B cell (primary cell): ENCODE results near the gene NDUFA8. TPM values are rescaled to one million over a fixed set of nuclear protein-coding genes. Genes with fewer than 3 reads are reported as not detected.
"Not testable (repeated sequence)": the region's sequence is repeated elsewhere in the genome, so short reads cannot be mapped to it uniquely, and the experiment has no call there.

Experiments used
- ATAC-seq: fragments of 200-7000 bp; cut with Tn5 transposase; one replicate; pipeline ENCODE4 v1.10.0; 2021; ENCODE audit warnings: low read depth, mild to moderate bottlenecking, moderate number of reproducible peaks, moderate library complexity
- CTCF ChIA-PET: fragments of 350-600 bp; sonication (Branson Sonifier 250); formaldehyde crosslinking; loops from one replicate; lab custom pipeline; 2021; ENCODE audit warnings: antibody characterized with exemption, inconsistent platforms; lab: Charles Lee
- POLR2A ChIA-PET: fragments of 350-600 bp; sonication (Branson Sonifier 250); formaldehyde crosslinking; loops from one replicate; lab custom pipeline; 2021; ENCODE audit warnings: antibody characterized with exemption; lab: Charles Lee
- DNase-seq: peaks from one replicate; pipeline ENCODE4 v3.0.0; 2013
- H2AFZ ChIP-seq: 2 replicates; pipeline ENCODE4 v1.6.1; 2012; ENCODE audit warnings: mild to moderate bottlenecking, low read depth, low read length; ENCODE audit not compliant: insufficient read depth, poor library complexity, severe bottlenecking
- H3K27ac ChIP-seq, 2 donors: 1 replicate in 1 of 2; 2 replicates in 1 of 2; pipeline ENCODE4 v1.5.1; 2012 to 2013; ENCODE audit warnings: low read length in 2 of 2, mild to moderate bottlenecking in 2 of 2, moderate library complexity in 1 of 2
- H3K27me3 ChIP-seq, 4 experiments: fragments of 200-600 bp in 1 of 4; sonication (generic) in 1 of 4; replicated peaks in 1 of 4; 1 replicate in 2 of 4; 2 replicates in 2 of 4; pipeline versions ENCODE4 v1.6.1 to v1.7.0; 2013 to 2016; ENCODE audit warnings: low read length in 3 of 4, mild to moderate bottlenecking in 2 of 4, mixed read lengths in 1 of 4, moderate library complexity in 1 of 4; ENCODE audit not compliant: insufficient read depth in 4 of 4, control insufficient read depth in 3 of 4; ENCODE audit errors: control extremely low read depth in 1 of 4
- H3K36me3 ChIP-seq, 2 experiments: replicated peaks in 1 of 2; 1 replicate in 1 of 2; 2 replicates in 1 of 2; pipeline versions ENCODE4 v1.6.1 to v1.7.1; 2013; ENCODE audit warnings: low read length in 1 of 2; ENCODE audit not compliant: insufficient read depth in 2 of 2, control insufficient read depth in 1 of 2; ENCODE audit errors: control extremely low read depth in 1 of 2, extremely low read depth in 1 of 2
- H3K4me1 ChIP-seq, 2 donors: fragments of 200-600 bp in 1 of 2; sonication (generic) in 1 of 2; 1 replicate in 1 of 2; 2 replicates in 1 of 2; pipeline versions ENCODE4 v1.5.1 to v1.6.1; 2013 to 2017; ENCODE audit warnings: low read length in 2 of 2; ENCODE audit not compliant: control insufficient read depth in 2 of 2, insufficient read depth in 2 of 2
- H3K4me2 ChIP-seq: replicated peaks from 2 replicates; pipeline ENCODE3; 2012; ENCODE audit warnings: mild to moderate bottlenecking, low read depth, low read length; ENCODE audit not compliant: poor library complexity, severe bottlenecking
- H3K4me3 ChIP-seq, 5 experiments: fragments of 200-600 bp in 1 of 5; sonication (generic) in 1 of 5; 1 replicate in 3 of 5; 2 replicates in 2 of 5; pipeline versions ENCODE4 v1.5.1 to v1.7.0; 2011 to 2016; ENCODE audit warnings: low read length in 4 of 5, mild to moderate bottlenecking in 4 of 5, low read depth in 2 of 5, control low read depth in 1 of 5, moderate library complexity in 1 of 5; ENCODE audit not compliant: insufficient read depth in 1 of 5; ENCODE audit errors: control extremely low read depth in 1 of 5, extremely low read depth in 1 of 5
- H3K79me2 ChIP-seq: fragments of 200-600 bp; sonication (generic); one replicate; pipeline ENCODE4 v1.6.0; 2016; ENCODE audit warnings: low read length; ENCODE audit not compliant: control insufficient read depth, insufficient read depth
- H3K9ac ChIP-seq: fragments of 200-600 bp; sonication (generic); 2 replicates; pipeline ENCODE4 v1.6.1; 2017; ENCODE audit warnings: mild to moderate bottlenecking, low read length, moderate library complexity
- H3K9me3 ChIP-seq, 3 donors: one replicate each; pipeline versions ENCODE4 v1.6.1 to v1.7.1; 2013; ENCODE audit warnings: low read length in 2 of 3; ENCODE audit not compliant: control insufficient read depth in 2 of 3, insufficient read depth in 1 of 3; ENCODE audit errors: control extremely low read depth in 1 of 3
- H4K20me1 ChIP-seq: 2 replicates; pipeline ENCODE4 v1.6.0; 2012; ENCODE audit warnings: mild to moderate bottlenecking, low read length; ENCODE audit not compliant: insufficient read depth, control insufficient read depth, poor library complexity, severe bottlenecking
- H3K27ac Mint-ChIP-seq: one replicate; pipeline ENCODE4 v1.8.0; 2021; ENCODE audit warnings: mixed read lengths
- H3K27me3 Mint-ChIP-seq: one replicate; pipeline ENCODE4 v1.8.0; 2021; ENCODE audit warnings: mixed read lengths
- H3K4me1 Mint-ChIP-seq: one replicate; pipeline ENCODE4 v1.8.0; 2021; ENCODE audit warnings: mixed read lengths
- H3K4me3 Mint-ChIP-seq: one replicate; pipeline ENCODE4 v1.8.0; 2021; ENCODE audit warnings: mixed read lengths
- H3K9me3 Mint-ChIP-seq: one replicate; pipeline ENCODE4 v1.8.0; 2022; ENCODE audit warnings: mixed read lengths; ENCODE audit not compliant: insufficient read depth
- CTCF ChIP-seq: fragments of 200-600 bp; IDR thresholded peaks from one replicate; pipeline ENCODE4 v1.8.0; 2022; ENCODE audit warnings: antibody characterized with exemption, mild to moderate bottlenecking
- EZH2 ChIP-seq: IDR thresholded peaks from 2 replicates; pipeline ENCODE4 v1.6.1; 2012; ENCODE audit warnings: borderline replicate concordance, low read depth, mild to moderate bottlenecking, moderate library complexity, low read length; ENCODE audit not compliant: insufficient read depth, poor library complexity, severe bottlenecking
- WGBS: methylation state at CpG from one replicate; pipeline ENCODE4 v1.1.5; 2013; ENCODE audit warnings: missing lambda C conversion rate; ENCODE audit not compliant: insufficient coverage; 5-methylcytosine and 5-hydroxymethylcytosine counted together
- intact Hi-C: fragments of 100-400 bp; cut with micrococcal nuclease; formaldehyde crosslinking; loops from one replicate; pipeline ENCODE4 v1.10.0; 2022
- polyA plus RNA-seq: library from polyadenylated mRNA; depleted of rRNA; stranded (reverse); fragments of >200 nt; gene quantifications from 2 replicates; pipeline ENCODE4 v1.2.3, GENCODE V29; 2012
- total RNA-seq, 2 donors: library from RNA; stranded (reverse); fragments of 120-200 nt in 1 of 2; gene quantifications; 1 replicate in 1 of 2; 2 replicates in 1 of 2; pipeline versions ENCODE4 v1.2.3 to v1.2.4, GENCODE V29; 2013 to 2022

Gene NDUFA8
- total and polyA plus RNA-seq, 2 donors (not counting 1 experiment from before 2014, with no cell fraction given), result 10.6 to 15.7 TPM

DNA sequence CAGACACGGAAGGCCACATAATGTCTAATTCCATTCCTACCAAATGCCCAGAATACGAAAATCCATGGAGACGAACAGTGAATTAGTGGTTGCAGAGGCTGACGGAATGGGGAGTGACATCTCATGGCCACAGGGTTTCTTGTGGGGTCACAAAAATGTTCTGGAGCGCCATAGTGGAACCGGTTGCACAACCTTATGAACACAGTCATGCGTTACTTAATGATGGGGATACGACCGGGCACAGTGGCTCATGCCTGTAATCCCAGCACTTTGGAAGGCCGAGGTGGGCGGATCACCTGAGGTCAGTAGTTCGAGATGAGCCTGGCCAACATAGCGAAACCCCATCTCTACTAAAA is 40.4 kb downstream of the NDUFA8 start:
- Histone ChIP-seq H3K9me3 (peaks cover 0 to 18% (median 0%) of the 10 kb centered on the region in 3 donors), H3K4me2 (no peak overlapping the region), H4K20me1 (no peaks in the 10 kb centered on the region), H3K27me3 (peaks cover 0 to 6% (median 0%) of the 10 kb centered on the region in 4 experiments), H2AFZ (no peak overlapping the region), H3K4me1 (peaks cover 0 to 7% of the 10 kb centered on the region in 2 donors), H3K36me3 (no peaks in the 10 kb centered on the region), H3K4me3 (no peak overlapping the region), H3K27ac (no peak overlapping the region), H3K79me2 (no peaks in the 10 kb centered on the region), H3K9ac (no peak overlapping the region)
- intact Hi-C loops, result no loop called here
- Mint-ChIP-seq H3K4me3 (no peak overlapping the region), H3K27me3 (peaks cover 18% of the 10 kb centered on the region), H3K9me3 (no peaks in the 10 kb centered on the region), H3K4me1 (peaks cover 1% of the 10 kb centered on the region), H3K27ac (no peak overlapping the region)
- CTCF ChIA-PET, result interaction anchor here (7.9 to 15.1 kb wide), 2 partner anchors 22 to 228 kb away, joined by 115 to 323 read pairs; no protein-coding TSS in a partner anchor
- WGBS, result 97% methylated on average over 8 of the region's 13 CpGs
- POLR2A ChIA-PET, result no interaction called here
- TF ChIP-seq CTCF (no peak), EZH2 (no peak)
- ATAC-seq (no peak), DNase-seq (no peak)

DNA sequence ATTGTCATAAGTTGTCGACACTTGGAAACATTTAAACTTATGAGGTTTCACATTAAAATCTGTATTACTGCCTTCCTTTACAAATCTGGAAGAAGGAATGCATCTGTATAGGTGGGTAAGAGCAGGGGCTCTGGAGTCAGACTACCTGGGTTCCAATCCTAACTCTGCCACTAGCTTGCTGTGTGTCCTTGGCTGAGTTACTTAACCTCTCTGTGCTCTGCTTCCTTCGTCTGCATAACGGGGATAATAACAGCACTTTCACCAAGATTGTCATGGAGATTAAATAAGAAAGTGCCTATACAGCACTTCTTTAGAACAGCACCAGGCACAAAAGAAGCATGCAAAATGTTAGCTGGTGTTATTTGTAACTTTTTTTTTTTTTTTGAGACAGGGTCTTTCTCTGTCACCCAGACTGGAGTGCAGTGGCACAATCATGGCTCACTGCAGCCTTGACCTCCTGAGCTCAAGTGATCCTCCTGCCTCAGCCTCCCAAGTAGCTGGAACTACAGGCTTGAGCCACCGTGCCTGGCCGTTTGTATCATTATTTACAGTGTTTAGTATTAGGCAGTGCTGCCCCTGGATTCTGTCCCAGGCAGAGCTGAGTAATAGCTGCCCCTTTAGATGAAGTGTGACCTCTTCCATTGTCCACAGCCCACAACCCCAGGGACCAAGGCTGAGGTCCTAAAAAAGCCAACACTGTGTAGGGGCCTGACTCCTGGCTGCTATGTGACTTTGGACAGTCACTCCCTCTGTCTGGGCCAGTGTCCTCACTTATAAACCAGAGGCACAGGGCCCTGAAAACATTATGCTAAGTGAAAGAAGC is 41.0 kb downstream of the NDUFA8 start:
- POLR2A ChIA-PET, result no interaction called here
- H3K4me1 ChIP-seq, result peaks cover 0 to 7% of the 10 kb centered on the region in 2 donors
- no peak overlapping the region for H3K27ac ChIP-seq
- H2AFZ ChIP-seq, result no peak overlapping the region
- Mint-ChIP-seq H3K4me1 (peaks cover 1% of the 10 kb centered on the region), H3K9me3 (no peaks in the 10 kb centered on the region), H3K27ac (no peak overlapping the region), H3K4me3 (no peak overlapping the region), H3K27me3 (peaks cover 16% of the 10 kb centered on the region)
- no peak for DNase-seq
- intact Hi-C loops, result no loop called here
- CTCF ChIA-PET, result interaction anchor here (1.3 to 15.1 kb wide), 3 partner anchors 20 to 228 kb away, joined by 7 to 323 read pairs (median 115); no protein-coding TSS in a partner anchor
- H3K4me3 ChIP-seq, result no peak overlapping the region
- no peaks in the 10 kb centered on the region for H3K79me2 ChIP-seq
- H3K9me3 ChIP-seq, result peaks cover 0 to 18% (median 0%) of the 10 kb centered on the region in 3 donors
- H3K9ac ChIP-seq, result no peak overlapping the region
- H3K27me3 ChIP-seq, result peaks cover 0 to 6% (median 0%) of the 10 kb centered on the region in 4 experiments
- no peak overlapping the region for H3K4me2 ChIP-seq
- WGBS, result 100% methylated on average over 2 of the region's 5 CpGs
- TF ChIP-seq CTCF, result no peak
- no peak for TF ChIP-seq EZH2
- no peaks in the 10 kb centered on the region for H4K20me1 ChIP-seq
- no peaks in the 10 kb centered on the region for H3K36me3 ChIP-seq
- ATAC-seq, result no peak

DNA sequence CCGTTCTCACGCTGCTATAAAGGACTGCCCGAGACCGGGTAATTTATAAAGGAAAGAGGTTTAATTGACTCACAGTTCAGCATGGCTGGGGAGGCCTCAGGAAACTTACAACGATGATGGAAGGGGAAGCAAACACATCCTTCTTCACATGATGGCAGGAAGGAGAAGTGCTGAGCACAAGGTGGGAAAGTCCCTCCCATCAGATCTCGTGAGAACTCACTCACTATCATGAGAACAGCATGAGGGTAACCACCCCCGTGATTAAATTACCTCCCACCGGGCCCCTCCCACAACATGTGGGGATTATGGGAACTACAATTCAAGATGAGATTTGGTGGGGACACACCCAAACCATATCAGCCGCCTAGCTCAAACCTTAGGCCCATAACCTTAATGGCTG is 42.3 kb downstream of the NDUFA8 start:
- H3K4me3 ChIP-seq, H3K36me3 ChIP-seq, H3K4me2 ChIP-seq, H3K9ac ChIP-seq, H3K4me3 Mint-ChIP-seq, H3K9me3 Mint-ChIP-seq, H3K4me1 Mint-ChIP-seq, H2AFZ ChIP-seq, intact Hi-C loops, H3K27ac ChIP-seq, H4K20me1 ChIP-seq, ATAC-seq, DNase-seq, H3K27me3 ChIP-seq, H3K27ac Mint-ChIP-seq, H3K79me2 ChIP-seq, H3K4me1 ChIP-seq: not testable (repeated sequence)
- CTCF ChIA-PET, result interaction anchor here (1.8 to 15.1 kb wide), 3 partner anchors 8 to 230 kb away, joined by 6 to 323 read pairs (median 12); no protein-coding TSS in a partner anchor
- peaks cover 13% of the 10 kb centered on the region for H3K27me3 Mint-ChIP-seq
- 96% methylated on average over 4 of the region's 9 CpGs for WGBS
- peaks cover 0 to 15% (median 0%) of the 10 kb centered on the region in 3 donors for H3K9me3 ChIP-seq
- POLR2A ChIA-PET, result interaction anchor here (0.7 kb wide), 1 partner anchor 219 kb away, joined by 10 read pairs; no protein-coding TSS in a partner anchor
